GM21390 (cell line): ENCODE results near the gene GPR183.
A peak's percentile ranks its signal among the peaks of the same experiment; 100 is the strongest.

ENCODE experiments used
- ATAC-seq: cut with Tn5 transposase; IDR thresholded peaks from one replicate; pipeline ENCODE4 v1.9.1; 2021; ENCODE audit not compliant: unreplicated experiment

Gene GPR183

GRCh38 chr13:99307247-99307646, at the start of gene GPR183:
Gene GPR183 (minus strand): TSS chr13:99307399. CDS start chr13:99296145, 11,254 bp downstream.
- ATAC-seq: peak; percentile 52

GRCh38 chr13:99356262-99357091, 49.3 kb upstream of the GPR183 start:
- ATAC-seq: peak; percentile 58

DNA sequence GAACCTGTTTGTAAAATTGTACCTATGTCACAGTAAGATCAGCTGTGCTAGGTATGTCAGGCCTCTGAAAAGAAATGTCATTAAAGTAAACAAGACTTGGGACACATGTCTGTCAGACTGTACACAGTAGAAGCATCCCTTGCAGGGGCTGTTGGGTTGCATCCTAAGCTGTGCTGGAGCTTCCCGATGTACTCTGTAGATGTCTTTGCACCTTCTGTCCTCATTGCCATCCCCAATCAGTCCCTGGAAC, 48.7 kb upstream of the GPR183 start:
- no peak for ATAC-seq

GRCh38 chr13:99355267-99356011, 48.2 kb upstream of the GPR183 start:
- no peak for ATAC-seq

DNA sequence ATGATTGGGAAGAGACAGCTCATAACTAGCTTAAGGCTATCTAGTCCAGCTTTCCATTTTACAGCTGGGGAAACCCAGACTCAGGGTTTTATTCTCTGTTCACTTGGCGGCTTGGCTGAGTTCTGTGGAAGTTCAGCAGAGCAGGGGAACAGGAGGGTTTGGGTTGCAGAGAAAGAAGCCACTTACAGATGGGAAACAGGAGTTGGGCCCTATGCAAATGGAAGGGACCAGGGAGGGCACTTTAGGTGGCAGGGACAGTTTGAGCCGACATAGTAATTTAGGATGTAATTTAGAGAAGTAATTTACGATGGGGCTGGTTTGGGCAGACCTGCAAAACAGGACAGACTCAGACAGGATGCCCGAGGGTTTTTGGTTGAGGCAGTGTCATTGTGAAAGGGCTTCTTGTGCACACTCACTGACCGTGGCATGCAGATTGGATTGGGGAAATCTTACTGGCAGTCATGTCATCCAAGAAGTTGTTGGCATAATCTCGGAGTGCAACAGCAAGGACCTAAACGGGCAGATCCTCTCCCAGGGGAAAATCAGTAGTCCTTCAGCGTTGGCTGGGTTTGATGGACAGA, 47.3 kb upstream of the GPR183 start:
- no peak for ATAC-seq

DNA sequence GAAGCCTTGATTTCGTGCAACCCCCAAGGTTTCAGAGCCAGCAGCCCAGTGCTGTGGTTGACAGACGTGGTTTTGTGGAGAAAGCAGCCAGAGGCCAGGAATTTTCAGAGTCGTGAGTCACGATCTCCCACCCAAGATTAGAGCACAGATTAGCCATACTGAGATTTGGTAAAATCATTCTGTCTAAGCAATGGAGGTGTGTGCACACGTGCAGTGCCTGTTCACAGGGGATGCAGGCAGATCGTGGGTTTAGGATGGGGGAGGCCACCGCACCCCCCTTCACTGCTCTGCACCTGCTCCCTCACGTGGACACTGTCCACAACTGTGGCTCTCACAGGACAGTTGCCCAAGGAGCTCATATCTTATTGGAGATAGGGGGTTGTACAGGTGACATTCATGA, 46.6 kb upstream of the GPR183 start:
- ATAC-seq: no peak

- no peak for ATAC-seq
Observed at GRCh38 chr13:99353246-99353600, 46.0 kb upstream of the GPR183 start.

DNA sequence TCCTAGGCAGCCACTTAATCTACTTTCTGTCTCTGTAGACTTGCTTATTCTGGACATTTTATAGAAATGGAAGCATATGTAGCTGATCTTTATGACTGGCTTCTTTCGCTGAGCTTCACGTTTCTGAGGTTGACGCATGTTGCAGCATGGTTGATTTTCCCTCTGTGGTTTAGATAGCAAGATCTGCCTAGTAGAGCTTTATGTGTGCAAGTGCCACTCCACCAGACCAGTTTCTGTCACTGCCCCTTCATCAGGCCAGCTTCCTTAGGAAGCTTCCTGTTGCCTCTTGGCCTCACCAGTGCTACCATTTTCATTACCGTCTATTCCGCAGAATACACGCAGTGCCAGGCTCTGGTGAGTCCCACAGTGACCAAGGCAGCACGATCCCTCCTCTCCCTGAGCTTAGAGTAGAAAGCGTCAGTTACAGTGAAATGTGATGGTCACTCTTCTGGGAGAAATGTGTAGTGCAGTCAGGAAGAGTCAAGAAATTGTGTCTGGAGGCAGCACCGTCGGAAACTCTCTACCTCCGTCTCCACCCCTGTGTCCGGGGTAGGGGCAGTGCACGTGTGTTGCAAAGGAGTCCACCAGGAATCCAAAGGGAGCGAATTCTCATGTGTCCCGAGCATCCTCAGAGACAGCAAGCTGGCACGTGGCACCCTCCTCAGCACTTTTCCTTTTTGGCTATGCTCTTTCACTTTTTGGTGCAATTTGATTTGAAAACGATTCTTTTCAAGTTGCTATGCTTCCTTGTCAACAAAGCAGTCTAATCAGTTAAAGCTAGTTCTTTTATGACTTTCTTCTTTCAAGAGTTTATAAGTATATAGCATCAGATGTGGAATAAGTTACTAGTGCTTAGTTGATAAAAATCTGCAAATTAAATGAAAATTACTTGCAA, 45.4 kb upstream of the GPR183 start:
- ATAC-seq: no peak

- ATAC-seq: no peak
Observed at GRCh38 chr13:99351772-99352171, 44.6 kb upstream of the GPR183 start.

DNA sequence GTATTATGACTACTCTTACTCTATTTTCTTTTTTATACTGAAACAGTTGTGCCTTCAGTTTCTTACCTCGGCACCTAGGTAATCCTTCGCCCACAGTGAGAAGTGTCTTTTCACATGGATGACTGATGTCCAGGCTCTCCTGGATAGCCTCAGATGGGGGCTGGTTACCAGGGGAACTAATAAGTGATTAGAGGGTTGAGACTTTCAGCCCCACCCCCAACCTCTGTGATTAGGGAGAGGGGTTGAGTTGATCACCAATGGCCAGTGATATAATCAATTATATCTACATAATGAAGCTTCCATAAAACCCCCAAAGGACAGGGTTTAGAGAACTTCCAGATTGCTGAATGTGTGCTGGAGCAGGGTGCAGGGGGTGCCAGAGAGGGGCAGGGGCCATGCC, 43.0 kb upstream of the GPR183 start:
- no peak for ATAC-seq

- ATAC-seq: no peak
Observed at GRCh38 chr13:99347911-99348451, 40.8 kb upstream of the GPR183 start.

GRCh38 chr13:99347335-99347878, 40.2 kb upstream of the GPR183 start:
- ATAC-seq: no peak

- no peak for ATAC-seq
Observed at GRCh38 chr13:99346335-99347042, 39.3 kb upstream of the GPR183 start.

DNA sequence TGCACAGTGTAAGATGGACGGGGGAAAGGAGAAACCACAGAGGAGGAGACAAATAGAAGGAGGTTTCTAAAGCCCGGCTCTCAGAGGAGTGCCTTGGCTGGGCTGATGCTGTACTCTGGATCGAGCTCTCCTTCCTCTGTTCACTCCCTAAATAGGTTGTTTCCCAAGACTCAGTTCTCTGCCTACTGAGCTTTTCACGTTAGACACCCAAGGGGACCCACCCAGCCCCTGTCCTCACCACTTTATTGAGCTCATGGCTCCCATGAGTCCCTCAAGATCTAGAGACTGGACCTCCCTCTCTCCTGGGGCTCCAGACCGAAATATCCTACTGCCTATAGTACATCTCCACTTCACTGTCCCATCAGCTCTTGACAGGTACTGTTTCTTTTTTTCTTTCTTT, 38.1 kb upstream of the GPR183 start:
- ATAC-seq: no peak

DNA sequence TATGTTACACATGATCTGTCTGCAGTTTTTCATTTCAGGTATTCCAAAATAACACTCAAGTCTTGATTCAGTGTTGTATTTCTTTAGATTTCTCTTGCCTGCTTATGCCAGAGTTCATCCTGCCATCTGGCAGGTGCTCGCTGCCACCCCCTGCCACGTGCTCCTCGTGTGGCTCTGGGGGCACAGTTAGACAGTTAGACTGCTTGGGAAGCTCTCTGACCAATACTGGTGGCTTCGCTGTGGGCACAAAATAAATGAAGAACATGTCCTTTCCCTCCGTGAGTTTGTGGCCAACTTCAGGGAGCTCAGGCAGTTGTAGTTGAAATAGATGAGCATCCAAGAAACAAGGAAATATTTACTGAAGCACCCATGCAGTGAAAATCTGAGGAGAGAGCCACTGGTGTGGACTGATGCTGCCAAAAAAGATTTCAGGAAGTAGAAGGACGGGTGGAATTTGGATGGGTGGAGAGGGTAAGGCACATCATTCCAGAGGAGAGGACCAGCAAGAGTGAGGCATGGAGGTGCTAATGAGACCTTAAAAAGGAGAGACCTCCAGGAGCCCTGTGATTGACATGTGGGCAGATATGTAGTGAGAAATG, 37.5 kb upstream of the GPR183 start:
- no peak for ATAC-seq

- no peak for ATAC-seq
Observed at GRCh38 chr13:99342723-99343315, 35.6 kb upstream of the GPR183 start.

GRCh38 chr13:99341969-99342722, 34.9 kb upstream of the GPR183 start:
- ATAC-seq: no peak

- ATAC-seq: no peak
Observed at GRCh38 chr13:99340638-99341037, 33.4 kb upstream of the GPR183 start.
